Measurements from ENCODE around the gene MAP1A. TPM values are rescaled to one million over a fixed set of nuclear protein-coding genes. Genes with fewer than 3 reads are reported as not detected.

The MAP1A gene
- total and polyA plus RNA-seq, 2 experiments from 2014 or later: 0.81 to 2.0 TPM

DNA sequence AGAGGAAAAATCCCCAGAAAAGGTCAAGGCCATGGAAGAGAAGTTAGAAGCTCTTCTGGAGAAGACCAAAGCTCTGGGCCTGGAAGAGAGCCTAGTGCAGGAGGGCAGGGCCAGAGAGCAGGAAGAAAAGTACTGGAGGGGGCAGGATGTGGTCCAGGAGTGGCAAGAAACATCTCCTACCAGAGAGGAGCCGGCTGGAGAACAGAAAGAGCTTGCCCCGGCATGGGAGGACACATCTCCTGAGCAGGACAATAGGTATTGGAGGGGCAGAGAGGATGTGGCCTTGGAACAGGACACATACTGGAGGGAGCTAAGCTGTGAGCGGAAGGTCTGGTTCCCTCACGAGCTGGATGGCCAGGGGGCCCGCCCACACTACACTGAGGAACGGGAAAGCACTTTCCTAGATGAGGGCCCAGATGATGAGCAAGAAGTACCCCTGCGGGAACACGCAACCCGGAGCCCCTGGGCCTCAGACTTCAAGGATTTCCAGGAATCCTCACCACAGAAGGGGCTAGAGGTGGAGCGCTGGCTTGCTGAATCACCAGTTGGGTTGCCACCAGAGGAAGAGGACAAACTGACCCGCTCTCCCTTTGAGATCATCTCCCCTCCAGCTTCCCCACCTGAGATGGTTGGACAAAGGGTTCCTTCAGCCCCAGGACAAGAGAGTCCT is 9.0 kb downstream of the MAP1A start (continued):
- no peak for TF ChIP-seq ZNF462 (CRISPR knock-in tag; IDR thresholded peaks at IDR 0.05)

DNA sequence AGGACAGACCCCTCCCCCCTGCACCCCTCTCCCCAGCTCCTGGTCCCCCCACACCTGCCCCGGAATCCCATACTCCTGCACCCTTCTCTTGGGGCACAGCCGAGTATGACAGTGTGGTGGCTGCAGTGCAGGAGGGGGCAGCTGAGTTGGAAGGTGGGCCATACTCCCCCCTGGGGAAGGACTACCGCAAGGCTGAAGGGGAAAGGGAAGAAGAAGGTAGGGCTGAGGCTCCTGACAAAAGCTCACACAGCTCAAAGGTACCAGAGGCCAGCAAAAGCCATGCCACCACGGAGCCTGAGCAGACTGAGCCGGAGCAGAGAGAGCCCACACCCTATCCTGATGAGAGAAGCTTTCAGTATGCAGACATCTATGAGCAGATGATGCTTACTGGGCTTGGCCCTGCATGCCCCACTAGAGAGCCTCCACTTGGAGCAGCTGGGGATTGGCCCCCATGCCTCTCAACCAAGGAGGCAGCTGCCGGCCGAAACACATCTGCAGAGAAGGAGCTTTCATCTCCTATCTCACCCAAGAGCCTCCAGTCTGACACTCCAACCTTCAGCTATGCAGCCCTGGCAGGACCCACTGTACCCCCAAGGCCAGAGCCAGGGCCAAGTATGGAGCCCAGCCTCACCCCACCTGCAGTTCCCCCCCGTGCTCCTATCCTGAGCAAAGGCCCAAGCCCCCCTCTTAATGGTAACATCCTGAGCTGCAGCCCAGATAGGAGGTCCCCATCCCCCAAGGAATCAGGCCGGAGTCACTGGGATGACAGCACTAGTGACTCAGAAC is 9.8 kb downstream of the MAP1A start:
- H3F3A ChIP-seq (replicated peaks; ENCODE audit: low read depth): no peaks in the 10 kb centered on the region
- Mint-ChIP-seq H3K27ac (no peak overlapping the region), H3K4me3 (no peak overlapping the region), H3K27me3 (ENCODE audit: insufficient read depth, low read depth, poor library complexity) (peaks cover 14% of the 10 kb centered on the region), H3K36me3 (ENCODE audit: low read depth) (peaks cover 34% of the 10 kb centered on the region), H3K4me1 (peaks cover 28% of the 10 kb centered on the region), H3K9me3 (peaks cover 18% of the 10 kb centered on the region)
- H3K9me2 ChIP-seq (ENCODE audit: insufficient read depth): no peaks in the 10 kb centered on the region
- no peak overlapping the region for H3K4me3 ChIP-seq
- DNase-seq (ENCODE audit: low spot score): no peak
- H3K4me1 ChIP-seq (ENCODE audit: insufficient read depth): peaks cover 8% of the 10 kb centered on the region; the same call in 1 of the 2 replicates
- no peak overlapping the region for H3K4me2 ChIP-seq
- H2AFZ ChIP-seq: no peak overlapping the region
- no peaks in the 10 kb centered on the region for H3K36me3 ChIP-seq (ENCODE audit: insufficient read depth)
- no peaks in the 10 kb centered on the region for H3K27me3 ChIP-seq (ENCODE audit: insufficient read depth)
- H3K79me2 ChIP-seq (replicated peaks; ENCODE audit: insufficient read depth): no peaks in the 10 kb centered on the region
- no peaks in the 10 kb centered on the region for H4K20me1 ChIP-seq (replicated peaks; ENCODE audit: insufficient read depth)
- no peak for ATAC-seq
- H3K27ac ChIP-seq (ENCODE audit: low read depth): no peak overlapping the region
- TF ChIP-seq, protein P1, sequence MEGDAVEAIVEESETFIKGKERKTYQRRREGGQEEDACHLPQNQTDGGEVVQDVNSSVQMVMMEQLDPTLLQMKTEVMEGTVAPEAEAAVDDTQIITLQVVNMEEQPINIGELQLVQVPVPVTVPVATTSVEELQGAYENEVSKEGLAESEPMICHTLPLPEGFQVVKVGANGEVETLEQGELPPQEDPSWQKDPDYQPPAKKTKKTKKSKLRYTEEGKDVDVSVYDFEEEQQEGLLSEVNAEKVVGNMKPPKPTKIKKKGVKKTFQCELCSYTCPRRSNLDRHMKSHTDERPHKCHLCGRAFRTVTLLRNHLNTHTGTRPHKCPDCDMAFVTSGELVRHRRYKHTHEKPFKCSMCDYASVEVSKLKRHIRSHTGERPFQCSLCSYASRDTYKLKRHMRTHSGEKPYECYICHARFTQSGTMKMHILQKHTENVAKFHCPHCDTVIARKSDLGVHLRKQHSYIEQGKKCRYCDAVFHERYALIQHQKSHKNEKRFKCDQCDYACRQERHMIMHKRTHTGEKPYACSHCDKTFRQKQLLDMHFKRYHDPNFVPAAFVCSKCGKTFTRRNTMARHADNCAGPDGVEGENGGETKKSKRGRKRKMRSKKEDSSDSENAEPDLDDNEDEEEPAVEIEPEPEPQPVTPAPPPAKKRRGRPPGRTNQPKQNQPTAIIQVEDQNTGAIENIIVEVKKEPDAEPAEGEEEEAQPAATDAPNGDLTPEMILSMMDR (conservative IDR thresholded peaks at IDR 0.05; ENCODE audit: low read depth in 2 of 2): no peak
